ENCODE data around the gene OTOP3. TPM values are rescaled to one million over a fixed set of nuclear protein-coding genes. Genes with fewer than 3 reads are reported as not detected.
A peak's percentile ranks its signal among the peaks of the same experiment; 100 is the strongest.

OTOP3 gene
- total and polyA plus RNA-seq, 2 experiments from 2014 or later: not detected

GRCh38 chr17:74956093-74956492 lies 20.4 kb downstream of the OTOP3 start (continued):
- TF ChIP-seq ZNF462 (CRISPR knock-in tag; IDR thresholded peaks at IDR 0.05) (no peak), POLR2AphosphoS5 (IDR thresholded peaks at IDR 0.05; ENCODE audit: low read depth) (no peak), CREB1 (CRISPR knock-in tag; IDR thresholded peaks at IDR 0.05; ENCODE audit: low read depth) (no peak), JUNB (IDR thresholded peaks at IDR 0.05; ENCODE audit: unreplicated experiment) (no peak), EZH2phosphoT487 (IDR thresholded peaks at IDR 0.05; ENCODE audit: unreplicated experiment) (no peak)

GRCh38 chr17:74957935-74958740 lies 22.4 kb downstream of the OTOP3 start:
- H3K4me3 ChIP-seq: no peak overlapping the region
- H3F3A ChIP-seq (replicated peaks; ENCODE audit: low read depth): no peaks in the 10 kb centered on the region
- no peak overlapping the region for H3K27ac Mint-ChIP-seq
- H3K4me2 ChIP-seq: no peak overlapping the region
- TF ChIP-seq CTCF (conservative IDR thresholded peaks at IDR 0.05; ENCODE audit: low read depth in 2 of 2): peak; percentile 87 to 97
- TF ChIP-seq POLR2AphosphoS5 (IDR thresholded peaks at IDR 0.05; ENCODE audit: low read depth): no peak
- TF ChIP-seq ETS1 (IDR thresholded peaks at IDR 0.05): no peak
- no peak for TF ChIP-seq EZH2phosphoT487 (IDR thresholded peaks at IDR 0.05; ENCODE audit: unreplicated experiment)
- no peak for TF ChIP-seq NANOG (IDR thresholded peaks at IDR 0.05; ENCODE audit: borderline replicate concordance)
- no peak for TF ChIP-seq ZNF331 (CRISPR knock-in tag; IDR thresholded peaks at IDR 0.05; ENCODE audit: low read depth)
- ATAC-seq: peak; percentile 56
- H3K4me3 Mint-ChIP-seq: no peak overlapping the region; the same call in 2 of the 3 replicates
- peaks cover 3% of the 10 kb centered on the region; the same call in 1 of the 2 replicates for H3K4me1 ChIP-seq (ENCODE audit: insufficient read depth)
- no peaks in the 10 kb centered on the region for H3K9me3 Mint-ChIP-seq
- H3K4me1 Mint-ChIP-seq: peaks cover 2% of the 10 kb centered on the region; the same call in 2 of the 3 replicates
- peaks cover 18% of the 10 kb centered on the region for H3K27me3 Mint-ChIP-seq (ENCODE audit: insufficient read depth, low read depth, poor library complexity)
- DNase-seq (ENCODE audit: low spot score): peak; percentile 87
- no peaks in the 10 kb centered on the region for H3K36me3 Mint-ChIP-seq (ENCODE audit: low read depth)
- H4K20me1 ChIP-seq (replicated peaks; ENCODE audit: insufficient read depth): no peaks in the 10 kb centered on the region
- H3K9me2 ChIP-seq (ENCODE audit: insufficient read depth): no peaks in the 10 kb centered on the region
- H3K36me3 ChIP-seq (ENCODE audit: insufficient read depth): no peaks in the 10 kb centered on the region
- no peak overlapping the region for H2AFZ ChIP-seq
- peaks cover 6% of the 10 kb centered on the region; the same call in 1 of the 2 replicates for H3K27me3 ChIP-seq (ENCODE audit: insufficient read depth)
- no peaks in the 10 kb centered on the region for H3K79me2 ChIP-seq (replicated peaks; ENCODE audit: insufficient read depth)
- no peak overlapping the region for H3K27ac ChIP-seq (ENCODE audit: low read depth)

Measured in GM23338 (cell line).